ENCODE results near the gene APOC3.

Gene APOC3

DNA sequence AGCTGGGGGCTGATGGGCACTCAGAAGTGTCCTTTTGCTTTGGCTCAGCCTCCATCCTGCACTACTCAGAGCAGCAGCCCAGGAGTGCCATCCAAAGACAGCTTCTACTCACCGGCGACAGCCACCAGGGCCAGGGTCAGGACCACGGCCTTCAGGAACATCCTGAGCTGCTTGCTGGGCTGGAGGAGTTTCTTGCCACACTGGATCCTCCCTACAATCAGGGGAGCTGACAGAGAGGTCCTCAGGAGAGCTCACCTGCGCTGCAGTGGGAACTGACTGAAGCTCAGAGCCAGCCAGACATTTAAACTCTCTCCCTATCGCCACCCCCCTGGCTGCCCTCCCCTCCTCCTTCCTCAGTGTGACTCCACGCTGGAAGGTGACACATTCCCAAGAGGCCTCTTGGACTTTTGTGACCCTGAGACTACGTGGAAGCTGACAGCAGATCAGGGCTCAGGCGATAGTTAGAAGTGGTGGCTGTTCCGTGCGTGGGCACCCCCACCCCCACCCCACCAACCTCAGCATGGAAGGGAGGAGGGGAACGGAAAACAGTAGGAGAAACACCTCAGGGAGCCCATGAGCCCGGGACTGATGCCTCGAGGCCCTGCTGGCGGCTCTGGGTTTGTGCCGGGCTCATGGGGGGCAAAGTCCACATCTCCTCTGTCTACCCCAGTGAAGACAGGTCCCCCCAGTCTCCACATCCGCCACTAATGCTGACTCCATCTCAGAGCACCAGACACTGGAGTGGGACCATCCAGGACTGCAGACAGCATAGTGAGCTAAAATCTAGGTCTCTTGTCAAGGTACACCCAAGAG is 6.5 kb upstream of the APOC3 start, which contains the start of gene APOA4:
TSS of gene APOA4 (minus strand) at position 274 of the 813 bp plus-strand sequence. CDS start at position 161, 113 bp downstream.
- Histone ChIP-seq H3K27ac (no peak within 1 kb of the TSS), H3K4me3 (ENCODE audit: low read depth, low read length) (no peak within 1 kb of the TSS), H3K9me3 (ENCODE audit: severe bottlenecking) (no peaks in the 10 kb centered on the region), H3K27me3 (ENCODE audit: insufficient read depth, low read depth, severe bottlenecking) (no peaks in the 10 kb centered on the region), H3K36me3 (no peaks in the 10 kb centered on the region)
- DNase-seq, result no peak
- TF ChIP-seq, protein P1, sequence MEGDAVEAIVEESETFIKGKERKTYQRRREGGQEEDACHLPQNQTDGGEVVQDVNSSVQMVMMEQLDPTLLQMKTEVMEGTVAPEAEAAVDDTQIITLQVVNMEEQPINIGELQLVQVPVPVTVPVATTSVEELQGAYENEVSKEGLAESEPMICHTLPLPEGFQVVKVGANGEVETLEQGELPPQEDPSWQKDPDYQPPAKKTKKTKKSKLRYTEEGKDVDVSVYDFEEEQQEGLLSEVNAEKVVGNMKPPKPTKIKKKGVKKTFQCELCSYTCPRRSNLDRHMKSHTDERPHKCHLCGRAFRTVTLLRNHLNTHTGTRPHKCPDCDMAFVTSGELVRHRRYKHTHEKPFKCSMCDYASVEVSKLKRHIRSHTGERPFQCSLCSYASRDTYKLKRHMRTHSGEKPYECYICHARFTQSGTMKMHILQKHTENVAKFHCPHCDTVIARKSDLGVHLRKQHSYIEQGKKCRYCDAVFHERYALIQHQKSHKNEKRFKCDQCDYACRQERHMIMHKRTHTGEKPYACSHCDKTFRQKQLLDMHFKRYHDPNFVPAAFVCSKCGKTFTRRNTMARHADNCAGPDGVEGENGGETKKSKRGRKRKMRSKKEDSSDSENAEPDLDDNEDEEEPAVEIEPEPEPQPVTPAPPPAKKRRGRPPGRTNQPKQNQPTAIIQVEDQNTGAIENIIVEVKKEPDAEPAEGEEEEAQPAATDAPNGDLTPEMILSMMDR (IDR thresholded peaks at IDR 0.05; ENCODE audit: low read depth, low read length), result no peak

DNA sequence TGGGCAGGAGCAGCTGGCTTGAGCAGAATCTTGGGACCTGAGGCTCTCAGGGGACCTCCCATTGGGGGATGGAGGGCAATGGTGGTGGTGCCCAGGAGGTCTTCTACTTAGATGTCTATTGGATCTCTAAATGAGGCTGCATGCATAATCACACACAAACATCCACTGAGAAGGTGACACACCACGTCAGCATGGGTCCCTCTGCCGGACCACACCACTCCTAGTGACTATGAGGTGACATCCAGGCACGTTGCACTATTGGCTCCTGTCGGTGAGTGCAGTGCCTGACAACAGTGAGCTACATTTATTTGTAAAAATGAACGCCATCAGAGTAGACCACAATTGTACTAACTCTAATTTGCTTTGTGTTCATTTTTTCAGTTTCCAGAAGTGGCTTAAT is 4.3 kb upstream of the APOC3 start:
- Histone ChIP-seq H3K9me3 (ENCODE audit: severe bottlenecking) (no peaks in the 10 kb centered on the region), H3K27ac (no peak overlapping the region), H3K36me3 (no peaks in the 10 kb centered on the region), H3K4me3 (ENCODE audit: low read depth, low read length) (no peak overlapping the region), H3K27me3 (ENCODE audit: insufficient read depth, low read depth, severe bottlenecking) (no peaks in the 10 kb centered on the region)
- TF ChIP-seq, protein P1 (IDR thresholded peaks at IDR 0.05; ENCODE audit: low read depth, low read length), result no peak
- DNase-seq, result no peak

GRCh38 chr11:116825854-116826750 is 3.6 kb upstream of the APOC3 start:
- Histone ChIP-seq H3K4me3 (ENCODE audit: low read depth, low read length) (no peak overlapping the region), H3K36me3 (no peaks in the 10 kb centered on the region), H3K9me3 (ENCODE audit: severe bottlenecking) (no peaks in the 10 kb centered on the region), H3K27me3 (ENCODE audit: insufficient read depth, low read depth, severe bottlenecking) (no peaks in the 10 kb centered on the region), H3K27ac (no peak overlapping the region)
- no peak for DNase-seq
- TF ChIP-seq, protein P1 (IDR thresholded peaks at IDR 0.05; ENCODE audit: low read depth, low read length), result no peak

DNA sequence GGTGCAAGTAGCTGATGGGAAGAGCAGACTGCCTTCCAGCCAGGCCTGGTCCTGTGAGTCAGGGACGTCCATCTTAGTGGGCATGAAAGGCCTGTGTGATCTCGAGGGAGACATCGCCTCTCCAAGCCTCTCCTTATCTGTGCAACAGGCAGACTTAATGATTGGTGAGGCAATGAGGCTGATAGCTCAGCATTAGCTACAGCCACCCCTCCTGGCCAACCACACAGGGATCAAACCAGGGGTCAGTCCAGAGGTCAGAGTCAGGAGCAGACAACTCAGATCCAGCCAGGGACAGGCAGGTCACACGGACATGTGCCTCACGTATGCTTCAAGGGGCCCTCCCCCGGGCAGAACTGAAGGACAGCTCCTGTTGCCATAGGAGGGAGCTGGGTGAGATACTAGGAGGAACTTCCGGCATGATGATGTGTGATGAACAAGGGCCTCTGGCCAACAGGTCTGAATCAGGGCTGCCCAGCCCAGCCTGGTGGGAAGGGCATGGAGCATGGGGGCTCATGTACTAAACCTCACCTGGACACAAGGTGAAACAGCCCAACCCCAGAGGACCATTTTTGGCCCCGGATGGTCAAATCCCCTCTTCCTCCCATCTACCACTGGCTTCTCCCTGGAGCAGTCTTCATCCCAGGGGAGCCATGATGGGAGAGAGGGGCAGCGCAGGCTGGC is 2.8 kb upstream of the APOC3 start:
- H3K27me3 ChIP-seq (ENCODE audit: insufficient read depth, low read depth, severe bottlenecking), result no peaks in the 10 kb centered on the region
- TF ChIP-seq, protein P1 (IDR thresholded peaks at IDR 0.05; ENCODE audit: low read depth, low read length), result no peak
- H3K4me3 ChIP-seq (ENCODE audit: low read depth, low read length), result no peak overlapping the region
- H3K27ac ChIP-seq, result no peak overlapping the region
- H3K9me3 ChIP-seq (ENCODE audit: severe bottlenecking), result no peaks in the 10 kb centered on the region
- H3K36me3 ChIP-seq, result no peaks in the 10 kb centered on the region
- DNase-seq, result no peak

DNA sequence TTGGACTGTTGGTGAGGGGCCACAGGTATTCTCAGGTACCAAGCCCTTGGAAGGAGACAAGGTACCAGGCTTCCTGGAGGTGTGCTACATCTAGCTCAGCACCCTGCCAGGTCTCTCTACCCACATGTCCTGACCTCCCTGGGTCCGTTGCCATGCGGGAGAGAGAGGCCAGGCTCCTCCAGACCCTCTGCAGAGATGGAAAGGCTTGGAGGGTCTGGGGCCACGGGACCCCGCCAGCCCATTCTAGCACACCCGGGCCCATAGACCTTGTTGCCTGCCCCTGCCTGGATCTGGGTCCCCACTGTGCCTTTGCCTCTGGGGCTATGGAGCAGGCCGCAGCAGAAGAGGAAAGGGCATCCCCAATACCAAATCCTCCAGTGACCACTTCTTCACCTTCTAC is 2.2 kb upstream of the APOC3 start:
- no peaks in the 10 kb centered on the region for H3K27me3 ChIP-seq (ENCODE audit: insufficient read depth, low read depth, severe bottlenecking)
- no peak overlapping the region for H3K4me3 ChIP-seq (ENCODE audit: low read depth, low read length)
- H3K27ac ChIP-seq, result no peak overlapping the region
- H3K36me3 ChIP-seq, result no peaks in the 10 kb centered on the region
- DNase-seq, result no peak
- TF ChIP-seq, protein P1 (IDR thresholded peaks at IDR 0.05; ENCODE audit: low read depth, low read length), result no peak
- no peaks in the 10 kb centered on the region for H3K9me3 ChIP-seq (ENCODE audit: severe bottlenecking)

Measured in WERI-Rb-1 (cell line).